HG03571 (cell line): ENCODE data around the gene DFFA.
A peak's percentile ranks its signal among the peaks of the same experiment; 100 is the strongest.
"Not testable (repeated sequence)": the region's sequence is repeated elsewhere in the genome, so short reads cannot be mapped to it uniquely, and the experiment has no call there.

Source experiments
- ATAC-seq: cut with Tn5 transposase; IDR thresholded peaks from one replicate; pipeline ENCODE4 v1.9.1; 2021; ENCODE audit not compliant: unreplicated experiment

The DFFA gene

DNA sequence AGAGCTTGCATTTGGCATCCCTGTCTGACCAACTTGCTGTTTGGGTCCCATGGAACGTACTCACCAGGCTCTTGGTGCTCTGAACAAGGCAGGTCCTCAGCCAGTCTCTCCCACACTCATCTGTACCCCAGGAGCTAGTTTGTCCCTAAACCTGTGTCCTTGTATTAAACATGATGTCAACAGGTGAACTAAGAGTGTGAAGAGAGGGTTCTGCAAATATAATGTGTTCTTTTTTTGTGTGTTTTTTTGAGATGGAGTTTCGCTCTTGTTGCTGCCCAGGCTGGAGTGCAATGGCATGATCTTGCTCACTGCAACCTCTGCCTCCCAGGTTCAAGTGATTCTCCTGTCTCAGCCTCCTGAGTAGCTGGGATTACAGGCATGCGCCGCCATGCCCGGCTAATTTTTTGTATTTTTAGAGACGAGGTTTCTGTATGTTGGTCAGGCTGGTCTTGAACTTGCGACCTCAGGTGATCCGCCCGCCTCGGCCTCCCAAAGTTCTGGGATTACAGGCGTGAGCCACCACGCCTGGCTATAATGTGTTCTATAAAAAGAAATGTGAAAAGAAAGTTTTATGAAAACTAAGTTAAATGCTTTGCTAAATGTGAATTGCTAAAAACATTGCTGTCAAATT, 33.8 kb upstream of the DFFA start:
- ATAC-seq, result not testable (repeated sequence)

DNA sequence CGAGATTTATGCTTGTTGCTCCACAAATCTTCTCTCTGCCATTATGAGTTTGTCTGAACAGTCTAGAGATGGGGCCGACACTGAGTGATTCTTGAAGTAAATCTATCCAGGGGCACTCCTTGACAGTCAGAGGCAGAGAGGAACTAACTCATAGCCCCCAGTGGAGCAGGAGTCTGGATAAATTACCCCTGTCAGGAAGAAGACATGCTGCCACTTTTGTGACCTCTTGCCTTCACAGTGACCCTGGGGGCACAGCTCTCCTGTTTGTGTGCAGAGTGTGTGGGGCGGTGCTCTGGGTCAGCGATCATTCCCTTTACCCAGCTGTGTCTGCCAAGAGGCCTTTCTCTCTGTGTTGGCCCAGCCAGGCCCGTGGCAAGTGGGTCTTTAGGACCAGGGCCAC, 31.9 kb upstream of the DFFA start:
- ATAC-seq, result no peak

DNA sequence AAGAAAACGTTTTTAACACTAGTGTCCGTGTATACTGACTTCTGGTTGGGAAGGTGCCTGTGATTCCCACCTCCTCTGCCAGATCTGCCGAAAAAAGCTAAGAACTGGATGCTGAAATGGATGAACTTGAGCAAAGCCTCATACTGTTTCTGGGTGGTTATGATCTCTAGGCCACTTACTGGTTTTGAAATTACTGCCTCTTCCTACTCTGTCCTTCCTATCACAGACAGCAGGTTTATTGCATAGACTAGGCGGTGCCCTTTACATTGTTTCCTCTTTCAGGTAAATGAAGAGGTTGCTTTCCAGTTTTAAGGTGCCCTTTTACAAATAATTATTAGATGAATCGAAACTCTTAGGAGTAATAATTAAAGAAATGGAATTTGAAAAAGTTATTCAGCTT, 29.9 kb upstream of the DFFA start:
- ATAC-seq, result no peak

DNA sequence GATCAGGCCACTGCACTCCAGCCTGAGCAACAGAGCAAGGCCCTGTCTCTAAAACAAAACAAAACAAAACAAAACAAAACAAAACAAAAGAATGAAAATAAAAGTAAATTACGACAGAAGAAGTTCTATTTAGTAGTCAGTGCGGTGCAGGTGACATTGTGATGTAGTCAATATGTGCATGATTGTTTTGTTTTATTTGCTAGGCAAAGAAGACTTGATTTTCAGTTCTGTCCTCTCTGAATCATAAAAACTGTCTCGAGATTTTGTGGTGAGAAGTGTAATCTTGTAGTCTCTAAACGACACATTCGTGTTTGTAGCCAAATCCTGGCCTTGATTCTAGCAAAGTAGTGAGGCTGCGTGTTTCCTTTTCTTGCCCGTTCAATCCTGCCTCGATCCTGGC, 25.9 kb upstream of the DFFA start:
- ATAC-seq, result no peak

DNA sequence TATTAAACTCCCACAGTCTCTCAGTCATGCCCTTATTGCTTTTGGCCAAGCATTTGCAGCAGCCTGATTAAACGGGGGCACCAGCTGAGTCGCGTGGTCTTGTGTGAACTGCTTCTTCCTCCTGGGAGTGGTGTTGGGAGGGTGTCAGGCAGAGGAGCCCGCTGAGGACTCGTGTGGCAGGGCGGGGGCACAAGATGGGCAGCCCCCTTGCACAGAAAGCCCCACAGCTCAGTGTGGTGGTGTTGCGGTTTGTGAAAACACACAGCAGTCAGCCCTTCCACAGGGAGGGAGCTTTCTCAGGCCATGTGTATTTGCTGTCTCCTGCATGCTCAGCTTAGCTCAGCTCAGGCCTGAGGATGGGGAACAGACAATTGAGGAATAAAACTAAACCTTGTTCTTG, 24.8 kb upstream of the DFFA start:
- ATAC-seq, result no peak

DNA sequence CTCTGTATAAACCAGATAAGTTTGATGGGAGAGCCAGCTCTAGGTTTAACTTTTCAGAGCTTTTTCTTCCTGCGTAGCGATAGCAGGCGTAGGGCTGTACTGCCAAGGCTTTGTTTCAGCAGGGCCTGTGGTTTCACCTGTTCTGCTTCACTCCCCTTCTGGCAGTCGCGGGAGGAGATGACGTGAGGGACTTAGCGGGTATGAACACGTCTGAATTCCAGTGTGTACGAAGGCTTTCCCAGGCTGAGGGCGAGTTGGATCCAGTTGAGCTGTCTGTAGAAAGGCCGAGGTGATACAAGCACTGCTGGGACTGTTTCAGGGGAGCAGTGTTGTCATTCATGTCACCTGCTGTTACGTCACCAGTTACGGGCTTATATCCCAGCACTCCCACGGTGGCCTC, 23.6 kb upstream of the DFFA start:
- ATAC-seq, result no peak

DNA sequence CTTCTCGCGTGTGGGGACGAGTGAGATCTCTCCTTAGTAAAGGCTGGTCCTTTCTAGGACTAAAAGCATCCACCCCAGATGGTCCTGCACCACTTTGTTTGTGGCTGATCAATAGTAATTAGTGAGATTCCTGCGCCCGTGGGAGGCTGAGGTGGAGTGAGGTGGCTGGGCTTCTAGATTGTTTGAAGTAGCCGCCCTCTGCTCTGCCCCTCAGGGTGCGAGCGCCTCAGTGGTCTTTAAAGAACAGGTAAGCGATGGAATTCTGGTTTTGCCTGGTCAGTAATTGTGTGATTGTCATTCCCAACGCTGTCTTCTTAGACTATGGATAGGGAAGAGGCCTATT, 23.1 kb upstream of the DFFA start:
- no peak for ATAC-seq

DNA sequence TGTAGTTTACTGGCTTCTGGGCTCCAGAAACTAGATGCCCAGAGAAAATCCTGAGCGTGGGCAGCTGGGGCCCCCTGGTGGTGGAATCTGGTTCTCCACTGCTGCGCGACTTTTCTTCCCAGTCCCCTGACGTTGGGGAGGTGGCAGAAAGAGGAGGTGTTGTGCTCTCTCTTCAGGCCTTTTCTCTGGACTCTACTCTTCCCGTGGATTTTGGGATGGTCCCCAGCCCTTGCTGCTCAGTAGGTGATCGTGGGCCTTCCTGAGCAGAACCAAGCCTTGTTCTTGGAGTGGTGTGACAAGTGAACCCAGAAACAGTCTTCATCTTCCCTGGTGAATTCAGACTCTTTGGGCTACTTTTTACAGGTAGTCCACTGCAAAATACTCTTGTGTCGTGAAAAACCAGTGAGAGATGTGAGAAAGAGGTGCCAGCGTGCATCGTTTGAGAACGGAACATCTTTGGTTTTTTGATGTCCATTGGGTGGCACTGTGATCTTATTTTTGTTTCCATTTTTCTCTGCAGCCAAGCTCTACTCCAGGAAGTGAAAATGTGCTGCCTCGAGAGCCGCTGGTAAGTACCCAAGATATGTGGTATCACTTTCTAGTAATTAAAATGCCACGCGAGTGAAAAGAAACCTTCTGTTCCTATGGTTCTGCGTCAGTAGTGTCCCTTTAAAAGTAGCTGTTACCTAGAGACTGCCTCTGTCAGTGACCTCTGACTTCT, 22.6 kb upstream of the DFFA start:
- peak; percentile 52 for ATAC-seq

DNA sequence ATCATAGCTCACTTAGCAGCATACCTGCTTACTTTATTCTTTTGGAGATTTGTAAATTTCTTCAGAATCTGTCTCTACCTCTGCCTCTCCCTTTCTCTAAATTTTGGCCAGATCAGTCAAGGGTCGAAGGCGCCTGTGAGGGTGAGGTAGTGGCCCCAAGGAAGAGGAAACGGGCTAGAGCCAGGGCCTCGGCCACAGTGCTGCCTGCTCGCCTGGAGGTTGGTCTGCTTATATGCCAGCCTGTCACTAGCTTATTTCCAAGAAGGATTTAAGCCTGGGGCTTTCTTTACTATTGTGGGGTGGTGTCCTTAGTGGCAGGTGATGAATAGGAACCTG, 22.1 kb upstream of the DFFA start:
- ATAC-seq, result no peak

DNA sequence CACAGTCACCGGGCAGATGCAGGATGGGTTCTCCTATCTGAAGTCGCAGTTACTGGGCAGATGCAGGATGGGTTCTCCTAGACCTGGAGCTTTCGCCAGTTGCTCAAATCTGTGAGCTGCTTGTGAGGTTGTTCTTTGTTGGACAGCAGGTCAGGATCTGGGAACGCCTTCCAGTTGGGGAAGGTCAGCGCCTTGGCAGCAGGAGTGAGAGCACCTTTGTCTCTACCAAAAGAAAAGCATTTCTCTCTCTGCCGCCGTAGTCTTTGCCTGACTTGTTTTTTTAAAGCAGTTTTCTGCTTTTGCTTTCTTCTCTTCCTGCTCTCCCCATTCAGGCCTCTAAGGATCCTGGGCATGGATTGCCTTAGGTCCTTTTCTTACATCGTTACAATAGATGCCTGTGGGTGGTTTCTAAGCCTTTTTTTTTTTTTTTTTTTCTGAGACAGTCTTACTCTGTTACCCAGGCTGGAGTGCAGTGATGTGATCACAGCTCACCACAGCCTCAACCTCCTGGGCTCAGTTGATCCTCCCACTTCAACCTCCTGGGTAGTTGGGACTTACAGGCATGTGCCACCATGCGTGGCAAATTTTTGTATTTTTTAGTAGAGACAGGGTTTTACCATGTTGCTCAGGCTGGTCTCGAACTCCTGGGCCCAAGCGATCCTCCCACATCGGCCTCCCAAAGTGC, 18.1 kb upstream of the DFFA start:
- ATAC-seq, result no peak

DNA sequence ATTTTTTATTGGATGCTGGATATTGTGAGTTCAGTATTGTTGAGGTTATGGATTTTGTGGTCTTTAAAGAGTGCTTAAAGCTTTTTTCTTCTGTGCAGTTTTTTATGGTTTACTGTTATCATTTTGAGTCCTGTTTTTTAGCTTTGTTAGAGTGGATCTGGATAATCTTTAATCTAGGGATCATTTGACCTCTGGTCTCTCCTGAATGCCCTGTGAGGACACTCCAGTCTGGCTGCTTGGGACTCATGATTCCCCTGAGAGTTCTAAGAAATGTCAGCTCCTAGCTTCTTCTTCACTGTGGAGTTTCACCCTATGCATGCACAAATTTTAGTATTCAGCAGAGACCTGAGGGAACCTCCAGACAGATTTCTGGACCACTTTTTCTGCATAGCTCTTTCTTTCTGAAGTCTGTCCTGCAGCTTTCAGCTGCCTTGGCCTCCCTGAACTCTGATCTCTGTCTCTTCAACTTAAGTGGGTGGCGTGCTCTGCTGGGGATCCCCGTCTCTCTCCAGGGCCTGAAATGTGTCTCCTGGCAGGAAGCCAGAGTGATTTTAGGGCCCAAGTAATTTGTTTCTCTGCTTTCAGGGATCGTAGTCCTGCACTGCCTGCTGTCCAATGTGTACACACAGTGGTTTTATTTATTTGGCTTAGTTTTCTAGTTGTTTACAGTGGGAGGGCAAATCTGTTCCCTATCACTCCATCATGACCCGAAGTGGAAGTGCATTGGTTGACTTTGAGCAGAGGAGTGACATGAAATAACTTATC, 17.1 kb upstream of the DFFA start:
- ATAC-seq, result no peak

DNA sequence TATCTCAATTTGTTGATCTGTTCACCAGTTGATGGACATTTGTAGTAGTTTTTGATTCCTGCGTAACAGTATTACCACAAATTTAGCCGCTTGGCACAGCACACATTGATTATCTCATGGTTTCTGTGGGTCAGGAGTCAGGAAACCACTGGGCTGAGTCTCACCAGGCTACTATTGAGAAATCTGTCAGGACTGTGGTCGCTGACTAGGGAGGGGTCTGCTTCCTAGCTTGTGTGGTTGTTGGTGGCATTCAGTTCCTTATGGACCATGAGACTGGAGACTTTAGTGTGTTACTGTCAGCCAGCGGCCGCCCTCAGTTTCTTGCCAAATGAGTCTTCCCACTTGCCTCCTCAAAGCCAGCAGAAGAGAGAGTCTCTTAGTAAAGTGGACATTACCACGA, 12.2 kb upstream of the DFFA start:
- no peak for ATAC-seq

DNA sequence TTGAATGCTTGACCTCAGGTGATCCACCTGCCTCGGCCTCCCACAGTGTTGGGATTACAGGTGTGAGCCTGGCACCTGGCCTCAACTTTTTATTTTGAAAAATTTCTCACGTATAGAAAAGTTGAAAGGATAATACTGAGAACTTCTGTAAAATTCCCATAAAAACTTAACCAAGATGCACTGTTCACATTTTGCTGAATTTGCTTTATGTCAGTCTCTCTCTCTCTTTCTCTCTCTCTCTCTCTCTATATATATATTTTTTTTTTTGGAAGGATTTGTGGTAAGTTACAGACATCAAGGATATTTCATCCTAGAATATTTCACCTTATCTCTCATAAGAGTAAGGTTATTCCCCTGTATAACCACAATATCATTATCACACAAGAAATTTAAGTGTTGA, 8.3 kb upstream of the DFFA start:
- no peak for ATAC-seq

DNA sequence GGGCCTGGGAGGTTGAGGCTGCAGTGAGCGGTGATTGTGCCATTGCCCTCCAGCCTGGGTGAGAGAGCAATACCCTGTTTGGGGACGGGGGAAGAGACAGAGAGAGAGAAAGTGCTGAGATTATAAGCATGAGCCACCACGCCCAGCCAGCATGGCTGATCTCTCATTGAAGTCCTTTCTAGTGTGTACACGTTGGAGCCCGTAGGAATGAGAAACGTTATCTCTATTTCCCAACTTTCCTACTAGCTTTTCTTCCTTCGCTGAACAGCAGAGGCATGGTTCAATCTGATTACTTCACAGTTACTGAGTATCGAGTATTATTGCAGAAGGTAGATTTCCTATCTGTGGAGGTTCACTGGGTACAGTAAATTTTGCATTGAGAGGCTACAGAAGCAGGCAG, 7.0 kb upstream of the DFFA start:
- no peak for ATAC-seq

DNA sequence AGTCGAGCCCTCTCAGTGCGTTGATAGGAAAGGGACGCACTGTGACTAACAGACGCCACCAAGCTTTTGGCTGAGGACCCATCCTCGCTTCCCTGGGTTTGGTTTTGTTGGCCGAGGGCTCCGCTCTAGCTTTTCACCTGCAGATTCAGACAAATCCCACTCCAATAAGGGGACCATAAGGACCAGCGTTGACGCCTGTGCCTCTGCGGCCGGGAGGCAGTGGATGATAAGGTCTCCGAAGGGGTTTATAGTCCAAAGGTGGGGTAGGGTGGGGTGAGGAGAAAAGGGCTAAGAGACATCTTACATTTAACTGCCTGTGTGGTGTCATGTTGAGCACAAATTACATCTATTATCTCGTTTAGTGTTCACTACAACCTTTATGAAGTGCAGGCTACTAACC, 3.2 kb upstream of the DFFA start:
- no peak for ATAC-seq

DNA sequence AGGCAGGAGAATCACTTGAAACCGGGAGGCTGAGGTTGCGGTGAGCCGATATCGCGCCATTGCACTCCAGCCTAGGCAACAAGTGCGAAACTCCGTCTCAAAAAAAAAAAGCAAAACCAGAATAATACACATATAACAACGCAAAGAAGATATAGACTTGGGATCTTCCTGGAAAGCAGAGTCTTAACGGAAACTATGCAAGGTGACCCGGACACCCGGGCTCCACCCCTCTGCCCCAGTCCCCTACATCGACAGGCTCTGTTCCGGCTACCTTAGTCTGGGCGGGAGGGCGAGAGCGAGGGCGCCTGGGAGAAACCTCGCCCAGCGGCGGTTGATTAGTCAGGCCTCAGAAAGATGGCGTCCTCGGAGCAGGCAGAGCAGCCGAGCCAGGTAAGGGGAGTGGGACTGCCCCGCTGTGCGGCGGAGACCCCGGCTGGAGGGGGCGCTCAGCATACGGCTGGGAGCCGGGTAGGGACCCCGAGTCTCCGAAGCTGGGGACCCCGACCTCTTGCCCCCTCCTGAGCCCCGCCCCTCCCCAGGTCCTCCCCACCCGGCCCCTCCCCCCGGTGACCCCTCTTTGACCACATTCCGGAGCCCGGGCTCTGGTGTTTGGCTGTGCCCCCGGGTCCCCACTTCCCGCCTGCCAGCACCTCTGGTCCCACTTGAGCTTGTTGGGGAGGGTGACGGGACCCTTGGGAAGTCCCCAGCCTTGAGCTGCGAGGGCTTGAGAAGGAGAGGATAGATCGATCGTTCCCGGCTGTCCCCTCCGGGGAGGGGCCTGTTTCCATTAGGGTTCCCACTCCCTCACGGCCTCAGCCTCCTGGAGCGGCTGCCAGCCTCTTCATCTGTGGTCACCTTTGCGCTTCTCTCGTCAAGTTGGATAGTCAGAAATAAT, 2.5 kb upstream of the DFFA start, which contains the start of gene PEX14:
Gene PEX14, plus strand, starts transcription at position 338 of the 895 bp plus-strand sequence. Its CDS starts 17 bp downstream, at position 355.
- peak; percentile 59 for ATAC-seq

DNA sequence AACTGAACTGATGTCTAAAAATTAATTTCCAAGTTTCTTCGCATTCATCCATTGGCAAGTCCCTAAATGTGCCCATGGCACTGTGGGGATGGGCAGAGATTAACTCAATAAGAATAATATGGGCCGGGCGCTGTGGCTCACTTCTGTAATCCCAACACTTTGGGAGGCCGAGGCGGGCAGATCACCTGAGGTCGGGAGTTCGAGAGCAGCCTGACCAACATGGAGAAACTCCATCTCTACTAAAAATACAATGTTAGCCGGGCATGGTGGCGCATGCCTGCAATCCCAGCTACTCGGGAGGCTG, 1.9 kb upstream of the DFFA start:
- not testable (repeated sequence) for ATAC-seq

DNA sequence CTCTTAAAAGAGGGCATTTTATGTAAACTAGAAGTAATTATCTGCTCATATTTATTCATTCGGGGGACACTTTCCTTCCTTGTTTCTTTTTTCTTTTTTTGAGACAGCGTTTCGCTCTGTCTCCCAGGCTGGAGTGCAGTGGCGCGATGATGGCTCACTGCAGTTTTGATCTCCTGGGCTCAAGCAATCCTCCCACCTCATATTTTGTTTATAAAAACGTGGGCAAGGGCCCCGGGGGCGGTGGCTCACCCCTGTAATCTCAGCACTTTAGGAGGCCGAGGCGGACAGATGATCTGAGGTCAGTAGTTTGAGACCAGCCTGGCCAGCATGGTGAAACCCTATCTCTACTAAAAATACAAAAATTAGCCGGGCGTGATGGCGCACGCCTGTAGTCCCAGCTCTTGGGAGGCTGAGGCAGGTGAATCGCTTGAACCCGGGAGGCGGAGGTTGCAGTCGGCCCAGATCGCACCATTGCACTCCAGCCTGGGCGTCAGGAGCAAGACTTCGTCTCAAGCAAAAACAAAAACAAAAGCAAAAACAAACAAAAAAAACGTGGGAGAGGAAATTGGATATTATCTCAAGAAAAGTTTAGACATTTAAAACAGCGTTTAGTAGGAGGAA, 926 bp upstream of the DFFA start:
- no peak for ATAC-seq

DNA sequence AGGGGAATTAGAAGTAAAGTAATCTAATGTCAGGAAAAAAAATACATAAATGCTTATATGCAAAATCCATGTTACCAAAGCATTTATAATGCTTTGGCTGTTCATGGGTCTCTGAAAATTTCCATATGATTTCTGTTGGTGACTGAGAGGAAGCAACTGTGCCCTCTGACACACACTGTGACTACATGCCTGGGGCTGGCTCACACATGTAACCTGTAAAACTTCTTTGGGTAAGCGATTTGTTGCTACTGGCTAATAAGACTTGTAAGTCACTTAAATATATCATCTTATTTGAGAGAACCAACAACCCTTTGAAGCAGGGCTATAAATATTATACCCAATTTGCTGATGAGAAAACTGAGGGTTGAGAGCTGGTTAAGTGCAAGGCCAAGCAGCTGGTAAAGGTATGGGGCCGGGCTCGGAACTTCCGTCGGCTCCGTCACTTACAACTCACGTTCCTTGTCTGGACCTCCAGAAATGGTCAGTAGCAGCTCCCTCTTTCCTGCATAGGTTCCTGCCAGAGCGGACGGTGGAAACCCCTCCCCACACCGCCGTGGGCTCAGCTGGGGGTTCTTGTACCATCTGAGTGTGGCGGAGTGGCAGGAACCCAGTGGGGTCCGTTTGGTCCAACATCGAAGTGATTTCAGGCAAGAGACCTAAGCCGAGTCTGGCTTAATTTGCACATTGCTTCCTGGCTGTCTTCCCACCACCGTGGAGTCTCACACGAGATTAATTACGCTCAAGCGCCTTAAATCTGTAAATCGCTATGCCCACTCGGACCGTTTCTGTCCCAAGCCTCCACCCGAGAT, 714 bp downstream of the DFFA start:
- ATAC-seq, result no peak

DNA sequence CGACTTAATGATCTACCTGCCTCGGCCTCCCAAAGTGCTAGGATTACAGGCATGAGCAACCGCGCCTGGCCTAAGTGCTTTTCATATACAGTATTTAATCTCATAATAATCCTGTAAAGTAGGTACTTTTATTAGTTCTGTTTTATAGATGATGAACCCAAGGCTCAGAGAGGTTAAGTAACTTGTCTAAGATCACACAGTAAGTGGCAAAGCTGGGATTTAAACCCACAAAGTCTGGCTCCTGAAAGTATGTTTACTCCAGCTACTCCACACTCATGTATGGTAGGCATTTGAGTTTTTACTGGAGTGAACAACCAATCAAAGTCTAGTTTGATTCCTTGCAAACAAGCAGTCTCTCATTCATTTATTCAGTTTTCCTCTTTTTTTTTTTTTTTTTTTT, 2.3 kb downstream of the DFFA start:
- no peak for ATAC-seq
